Breast epithelium (tissue), 3 donors: ENCODE results near the gene KIN.
A peak's percentile ranks its signal among the peaks of the same experiment; 100 is the strongest.

Experiments
- POLR2A ChIP-seq: fragments of 450-650 bp; IDR thresholded peaks from one replicate; pipeline ENCODE4 v1.6.1; 2016; ENCODE audit warnings: antibody characterized with exemption, mild to moderate bottlenecking, moderate library complexity
- POLR2AphosphoS5 ChIP-seq, 3 donors: sonication (generic); formaldehyde crosslinking; IDR thresholded peaks; one replicate each; pipeline ENCODE4 v1.6.1; 2017; ENCODE audit warnings: antibody characterized with exemption in 3 of 3
- TF ChIP-seq, protein P1 (sequence below), 3 donors: fragments of 450-650 bp; IDR thresholded peaks; one replicate each; pipeline ENCODE4 v1.5.1; 2016 to 2017; ENCODE audit warnings: antibody characterized with exemption in 3 of 3, mild to moderate bottlenecking in 3 of 3, moderate library complexity in 3 of 3

DNA sequence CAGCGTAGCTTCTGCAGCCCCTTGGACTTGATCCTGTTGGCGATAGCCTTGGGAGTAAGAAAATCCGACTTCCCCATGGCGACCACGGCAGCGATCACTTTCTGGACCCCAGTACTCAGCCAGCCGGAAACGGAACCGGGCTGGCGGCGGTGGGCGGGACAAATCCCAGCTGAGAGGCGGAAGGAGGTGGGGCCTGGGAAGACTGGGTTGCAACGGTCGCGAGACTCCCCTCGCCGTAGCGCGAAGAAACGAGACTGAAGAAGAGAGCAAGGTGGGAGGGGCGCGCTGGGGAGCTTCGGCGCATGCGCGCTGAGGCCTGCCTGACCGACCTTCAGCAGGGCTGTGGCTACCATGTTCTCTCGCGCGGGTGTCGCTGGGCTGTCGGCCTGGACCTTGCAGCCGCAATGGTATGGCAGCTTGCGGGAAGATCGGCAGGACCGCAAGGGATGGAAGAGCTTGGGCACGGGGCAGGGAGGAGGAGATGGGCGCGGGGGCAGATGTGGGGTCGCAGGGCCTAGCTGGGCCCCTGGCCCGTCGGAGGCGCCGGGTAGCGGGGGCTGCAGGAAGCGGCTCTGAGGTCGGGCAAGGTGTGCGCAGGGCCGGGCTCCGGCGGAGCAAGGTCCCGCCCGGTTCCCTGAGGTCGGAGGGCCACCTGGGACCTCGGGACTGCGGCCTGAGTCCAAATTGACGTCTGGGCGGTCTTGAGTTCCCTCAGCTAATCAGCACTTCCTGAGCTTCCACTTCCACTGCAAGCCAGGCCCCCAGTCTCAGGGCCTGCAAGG is at the start of gene KIN, which contains the start of gene ATP5F1C:
- TF ChIP-seq, protein P1, sequence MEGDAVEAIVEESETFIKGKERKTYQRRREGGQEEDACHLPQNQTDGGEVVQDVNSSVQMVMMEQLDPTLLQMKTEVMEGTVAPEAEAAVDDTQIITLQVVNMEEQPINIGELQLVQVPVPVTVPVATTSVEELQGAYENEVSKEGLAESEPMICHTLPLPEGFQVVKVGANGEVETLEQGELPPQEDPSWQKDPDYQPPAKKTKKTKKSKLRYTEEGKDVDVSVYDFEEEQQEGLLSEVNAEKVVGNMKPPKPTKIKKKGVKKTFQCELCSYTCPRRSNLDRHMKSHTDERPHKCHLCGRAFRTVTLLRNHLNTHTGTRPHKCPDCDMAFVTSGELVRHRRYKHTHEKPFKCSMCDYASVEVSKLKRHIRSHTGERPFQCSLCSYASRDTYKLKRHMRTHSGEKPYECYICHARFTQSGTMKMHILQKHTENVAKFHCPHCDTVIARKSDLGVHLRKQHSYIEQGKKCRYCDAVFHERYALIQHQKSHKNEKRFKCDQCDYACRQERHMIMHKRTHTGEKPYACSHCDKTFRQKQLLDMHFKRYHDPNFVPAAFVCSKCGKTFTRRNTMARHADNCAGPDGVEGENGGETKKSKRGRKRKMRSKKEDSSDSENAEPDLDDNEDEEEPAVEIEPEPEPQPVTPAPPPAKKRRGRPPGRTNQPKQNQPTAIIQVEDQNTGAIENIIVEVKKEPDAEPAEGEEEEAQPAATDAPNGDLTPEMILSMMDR (IDR thresholded peaks at IDR 0.05) = no peak
- TF ChIP-seq POLR2A = peak; percentile 34
- peak in 2 of 3 donors; percentile 69 to 74 for TF ChIP-seq POLR2AphosphoS5 (IDR thresholded peaks at IDR 0.05)
